Panc1 (cell line): ENCODE results near the gene LHPP. TPM values are rescaled to one million over a fixed set of nuclear protein-coding genes. Genes with fewer than 3 reads are reported as not detected.

Experiments used
- ATAC-seq: fragments of 200-7000 bp; cut with Tn5 transposase; 2 replicates; pipeline ENCODE4 v1.9.1; 2020; ENCODE audit warnings: mild to moderate bottlenecking, moderate library complexity
- BruUV-seq: library from RNA; stranded (reverse); fragments of 400-500 nt; replicated peaks from 2 replicates; lab custom pipeline; 2021; lab: Mats Ljungman, UMichigan
- CTCF ChIA-PET: fragments of 300-600 bp; sonication (Branson Sonifier 250); formaldehyde crosslinking; loops from one replicate; lab custom pipeline; 2022; ENCODE audit warnings: antibody characterized with exemption; lab: Charles Lee
- POLR2A ChIA-PET: fragments of 300-600 bp; sonication (Branson Sonifier 250); formaldehyde crosslinking; loops from one replicate; lab custom pipeline; 2022; ENCODE audit warnings: antibody characterized with exemption; lab: Charles Lee
- DNase-seq: peaks from one replicate; pipeline ENCODE4 v3.0.0-alpha.2; 2010; ENCODE audit warnings: low read depth, low spot score
- H3K27ac ChIP-seq: 2 replicates; pipeline ENCODE4 v1.5.1; 2011; ENCODE audit warnings: mild to moderate bottlenecking, low read length, inconsistent platforms
- H3K27me3 ChIP-seq: fragments of 200-500 bp; sonication (Bioruptor generic); 2 replicates; pipeline ENCODE4 v1.6.0; 2014; ENCODE audit warnings: low read length, inconsistent platforms; ENCODE audit not compliant: control insufficient read depth, insufficient read depth
- H3K36me3 ChIP-seq: fragments of 200-500 bp; sonication (Bioruptor generic); 2 replicates; pipeline ENCODE4 v1.5.1; 2014; ENCODE audit warnings: inconsistent platforms, mild to moderate bottlenecking, low read length, moderate library complexity; ENCODE audit not compliant: control insufficient read depth, insufficient read depth
- H3K4me1 ChIP-seq: 2 replicates; pipeline ENCODE4 v1.5.1; 2011; ENCODE audit warnings: inconsistent platforms, mild to moderate bottlenecking, low read length, moderate library complexity; ENCODE audit not compliant: control insufficient read depth, insufficient read depth
- H3K4me3 ChIP-seq, 2 experiments: 2 replicates each; pipeline ENCODE4 v1.5.1; 2011 to 2012; ENCODE audit warnings: low read depth in 2 of 2, low read length in 2 of 2, mild to moderate bottlenecking in 2 of 2, inconsistent platforms in 1 of 2, moderate library complexity in 1 of 2
- H3K9me3 ChIP-seq: fragments of 200-500 bp; sonication (Bioruptor generic); 2 replicates; pipeline ENCODE4 v1.5.1; 2014; ENCODE audit warnings: low read depth, mild to moderate bottlenecking, inconsistent platforms, low read length, moderate library complexity; ENCODE audit not compliant: control insufficient read depth, insufficient read depth
- CTCF ChIP-seq: fragments of 450-650 bp; IDR thresholded peaks from 2 replicates; pipeline ENCODE4 v1.5.1; 2017; ENCODE audit warnings: mild to moderate bottlenecking
- POLR2AphosphoS5 ChIP-seq: IDR thresholded peaks from 2 replicates; pipeline ENCODE4 v1.6.1; 2012; ENCODE audit warnings: mild to moderate bottlenecking, low read depth, low read length, moderate library complexity
- SIN3A ChIP-seq: IDR thresholded peaks from 2 replicates; pipeline ENCODE4 v1.6.1; 2012; ENCODE audit warnings: low read depth, mild to moderate bottlenecking, low read length, moderate library complexity, borderline replicate concordance; ENCODE audit not compliant: insufficient read depth
- TCF7L2 ChIP-seq: IDR thresholded peaks from 2 replicates; pipeline ENCODE4 v1.6.1; 2011; ENCODE audit warnings: mild to moderate bottlenecking, low read depth, low read length, inconsistent platforms
- in situ Hi-C: cut with HindIII; loops from 2 replicates; pipeline ENCODE4 v1.10.0; 2016; ENCODE audit warnings: low sequenced_read_pairs, low pct_unique_long_range_greater_than_20kb
- intact Hi-C: fragments of 100-400 bp; cut with micrococcal nuclease; formaldehyde crosslinking; loops from one replicate; pipeline ENCODE4 v1.10.0; 2022; ENCODE audit not compliant: unreplicated experiment
- total RNA-seq: library from RNA; stranded (reverse); gene quantifications from one replicate; pipeline ENCODE4 v1.2.1, GENCODE V29; 2021; ENCODE audit not compliant: unreplicated experiment
- TF ChIP-seq, protein P1 (sequence below), 2 experiments: IDR thresholded peaks; 2 replicates each; pipeline ENCODE4 v1.6.1; 2011 to 2012; ENCODE audit warnings: low read depth in 2 of 2, control low read depth in 1 of 2, low read length in 1 of 2, mild to moderate bottlenecking in 1 of 2, moderate library complexity in 1 of 2; ENCODE audit not compliant: insufficient read depth in 1 of 2

LHPP gene
- total RNA-seq, 1 experiment from 2014 or later = 15.0 TPM

DNA sequence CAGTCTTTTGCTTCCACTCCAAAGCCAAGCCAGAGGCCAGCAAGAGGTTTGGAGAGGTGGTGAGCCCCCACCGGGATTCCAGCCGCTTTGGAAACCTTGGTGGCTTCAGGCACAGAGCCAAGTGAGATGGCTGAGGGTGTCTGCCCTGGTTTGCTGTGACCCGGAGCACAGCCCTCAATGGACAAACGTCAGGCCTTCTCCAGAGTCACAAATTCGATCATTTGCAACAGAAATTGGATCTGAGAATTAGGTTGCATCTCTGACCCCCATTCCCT is 10.9 kb upstream of the LHPP start:
- POLR2A ChIA-PET = interaction anchor here (0.6 kb wide), 1 partner anchor 23 kb away, joined by 4 read pairs; no protein-coding TSS in a partner anchor
- BruUV-seq = no TSS peak
- in situ Hi-C loops = no loop called here

DNA sequence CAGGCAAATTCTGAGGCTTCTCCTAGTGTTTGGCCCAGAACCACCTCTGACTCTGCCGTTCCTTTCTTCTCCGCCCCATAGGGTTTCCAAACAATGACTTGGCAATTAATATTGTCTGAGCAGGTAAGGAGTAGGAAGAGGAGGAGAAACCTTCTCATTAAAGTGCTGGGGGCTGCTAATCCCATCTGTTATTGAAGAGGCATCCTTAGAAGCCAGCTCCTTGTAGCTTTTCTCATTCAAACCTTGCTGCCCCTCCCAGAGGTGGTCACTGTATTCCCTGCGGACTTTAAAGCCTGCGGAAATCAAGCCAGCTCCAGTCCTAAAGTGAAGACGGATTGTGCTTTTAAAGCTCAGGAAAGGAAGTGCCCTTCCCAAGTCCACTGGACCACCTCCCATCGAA is 10.3 kb upstream of the LHPP start:
- no peak for ATAC-seq
- ChIA-PET CTCF (no interaction called here), POLR2A (no interaction called here)
- no TSS peak for BruUV-seq
- H3K27me3 ChIP-seq = peaks cover 63% of the 10 kb centered on the region
- no peak for TF ChIP-seq POLR2AphosphoS5
- no peak for TF ChIP-seq TCF7L2
- TF ChIP-seq, protein P1, sequence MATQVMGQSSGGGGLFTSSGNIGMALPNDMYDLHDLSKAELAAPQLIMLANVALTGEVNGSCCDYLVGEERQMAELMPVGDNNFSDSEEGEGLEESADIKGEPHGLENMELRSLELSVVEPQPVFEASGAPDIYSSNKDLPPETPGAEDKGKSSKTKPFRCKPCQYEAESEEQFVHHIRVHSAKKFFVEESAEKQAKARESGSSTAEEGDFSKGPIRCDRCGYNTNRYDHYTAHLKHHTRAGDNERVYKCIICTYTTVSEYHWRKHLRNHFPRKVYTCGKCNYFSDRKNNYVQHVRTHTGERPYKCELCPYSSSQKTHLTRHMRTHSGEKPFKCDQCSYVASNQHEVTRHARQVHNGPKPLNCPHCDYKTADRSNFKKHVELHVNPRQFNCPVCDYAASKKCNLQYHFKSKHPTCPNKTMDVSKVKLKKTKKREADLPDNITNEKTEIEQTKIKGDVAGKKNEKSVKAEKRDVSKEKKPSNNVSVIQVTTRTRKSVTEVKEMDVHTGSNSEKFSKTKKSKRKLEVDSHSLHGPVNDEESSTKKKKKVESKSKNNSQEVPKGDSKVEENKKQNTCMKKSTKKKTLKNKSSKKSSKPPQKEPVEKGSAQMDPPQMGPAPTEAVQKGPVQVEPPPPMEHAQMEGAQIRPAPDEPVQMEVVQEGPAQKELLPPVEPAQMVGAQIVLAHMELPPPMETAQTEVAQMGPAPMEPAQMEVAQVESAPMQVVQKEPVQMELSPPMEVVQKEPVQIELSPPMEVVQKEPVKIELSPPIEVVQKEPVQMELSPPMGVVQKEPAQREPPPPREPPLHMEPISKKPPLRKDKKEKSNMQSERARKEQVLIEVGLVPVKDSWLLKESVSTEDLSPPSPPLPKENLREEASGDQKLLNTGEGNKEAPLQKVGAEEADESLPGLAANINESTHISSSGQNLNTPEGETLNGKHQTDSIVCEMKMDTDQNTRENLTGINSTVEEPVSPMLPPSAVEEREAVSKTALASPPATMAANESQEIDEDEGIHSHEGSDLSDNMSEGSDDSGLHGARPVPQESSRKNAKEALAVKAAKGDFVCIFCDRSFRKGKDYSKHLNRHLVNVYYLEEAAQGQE (IDR thresholded peaks at IDR 0.05; ENCODE audit: insufficient read depth in 1 of 2, low read depth in 2 of 2, low read length in 1 of 2) = no peak
- no peak for TF ChIP-seq CTCF
- no peak for TF ChIP-seq SIN3A
- in situ Hi-C loops = no loop called here
- H3K27ac ChIP-seq = no peak overlapping the region
- intact Hi-C loops = no loop called here
- H3K4me1 ChIP-seq = peaks cover 15% of the 10 kb centered on the region
- peaks cover 2% of the 10 kb centered on the region; the same call in 1 of the 2 replicates for H3K36me3 ChIP-seq
- H3K9me3 ChIP-seq = no peaks in the 10 kb centered on the region
- no peak overlapping the region for H3K4me3 ChIP-seq
- DNase-seq = no peak

More for the DNA sequence above, 10.9 kb upstream of the LHPP start:
- Histone ChIP-seq H3K27ac (no peak overlapping the region), H3K9me3 (no peaks in the 10 kb centered on the region), H3K4me3 (no peak overlapping the region), H3K4me1 (peaks cover 15% of the 10 kb centered on the region), H3K27me3 (peaks cover 65% of the 10 kb centered on the region), H3K36me3 (peaks cover 2% of the 10 kb centered on the region; the same call in 1 of the 2 replicates)
- CTCF ChIA-PET = no interaction called here
- intact Hi-C loops = no loop called here
- TF ChIP-seq, protein P1 (IDR thresholded peaks at IDR 0.05; ENCODE audit: insufficient read depth in 1 of 2, low read depth in 2 of 2, low read length in 1 of 2) = no peak
- TF ChIP-seq POLR2AphosphoS5 (no peak), TCF7L2 (no peak), CTCF (no peak), SIN3A (no peak)
- no peak for DNase-seq
- no peak for ATAC-seq
